Activated CD4-positive, alpha-beta T cell treated with anti-CD3 and anti-CD28 coated beads for 4 hours (primary cell): Measurements from ENCODE around the gene TCF4.
"Not testable (repeated sequence)": the region's sequence is repeated elsewhere in the genome, so short reads cannot be mapped to it uniquely, and the experiment has no call there.

Source experiments
- DNase-seq, 2 donors: peaks; one replicate each; pipeline ENCODE4 v3.0.0-alpha.2; 2020

Gene TCF4

DNA sequence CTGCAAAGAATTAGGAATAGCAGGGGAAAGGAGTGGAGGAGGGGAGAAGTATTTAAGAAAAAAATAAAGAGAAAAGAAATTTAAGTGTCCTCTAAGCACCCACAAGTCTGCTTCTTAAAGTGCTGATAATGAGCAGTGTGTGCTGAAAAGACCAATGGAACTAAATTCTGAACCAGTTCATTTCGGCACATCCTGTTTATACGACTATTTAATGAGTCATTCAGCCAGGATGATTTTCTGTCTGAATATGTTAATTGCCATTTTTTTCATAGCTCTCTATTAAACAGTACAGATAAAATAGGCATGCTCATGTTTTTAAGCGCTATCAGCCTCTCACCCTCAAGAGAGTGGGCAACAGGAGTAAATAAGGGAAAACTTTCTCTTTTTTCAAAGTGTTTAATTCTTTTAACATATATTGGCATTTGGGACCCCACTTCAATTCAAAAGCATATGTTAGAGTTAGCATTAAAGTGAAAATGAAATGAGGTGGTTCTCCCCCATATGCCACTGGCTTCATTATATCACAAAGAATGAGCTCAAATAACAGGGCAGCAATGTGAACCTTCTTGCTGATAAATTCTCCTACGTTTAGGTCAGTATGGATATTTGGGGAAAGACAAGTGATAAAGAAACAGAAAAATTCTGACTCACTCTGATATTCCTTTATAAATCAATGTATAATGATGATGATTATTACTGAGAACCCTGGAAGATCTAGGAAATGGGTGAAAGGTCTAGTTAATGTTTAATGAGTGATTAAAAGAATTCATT is 87.5 kb downstream of the TCF4 start:
- no peak for DNase-seq

DNA sequence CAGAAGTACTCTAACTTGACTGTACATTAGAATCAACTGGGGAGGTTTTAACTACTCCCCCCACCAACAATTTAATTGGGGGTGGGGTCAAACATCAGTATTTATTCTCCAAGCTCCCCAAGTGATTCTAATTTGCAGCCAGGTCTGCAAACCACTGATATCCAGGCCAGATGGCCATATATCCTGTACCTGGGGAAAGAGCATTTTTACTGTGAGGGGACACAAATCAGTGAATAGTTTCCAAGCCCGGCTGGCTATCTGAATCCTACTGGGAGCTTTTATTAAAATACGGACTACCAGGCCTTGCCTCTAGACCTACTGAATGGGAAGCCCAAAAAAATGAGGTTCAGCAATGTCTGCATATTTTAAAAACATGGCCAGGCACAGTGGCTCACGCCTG is 88.5 kb downstream of the TCF4 start:
- DNase-seq, result no peak

DNA sequence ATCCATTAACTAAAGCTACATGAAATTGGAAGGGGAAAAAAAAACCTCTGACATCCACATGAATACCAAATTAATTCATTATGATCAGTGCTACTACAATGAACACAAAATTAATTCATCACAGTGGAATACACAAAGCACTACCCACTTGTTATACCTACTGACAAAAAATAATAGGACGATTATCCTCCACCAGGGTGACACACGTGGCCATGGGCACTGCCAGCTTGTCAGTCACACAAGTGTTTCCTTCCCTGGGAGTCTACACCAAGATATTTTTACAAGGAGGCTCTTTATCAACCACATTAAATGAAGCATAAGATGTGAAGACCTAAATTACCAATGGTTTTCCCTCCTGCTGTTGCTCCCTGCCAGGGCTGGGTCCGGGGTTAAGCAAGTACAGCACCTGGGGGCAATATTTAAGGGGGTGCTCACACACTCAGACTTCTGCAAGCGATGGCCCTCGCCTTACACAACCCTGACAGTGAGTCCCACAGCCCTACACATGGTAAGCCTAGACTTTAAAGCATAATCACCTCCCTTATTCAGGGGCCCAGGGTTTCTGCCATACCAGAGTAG is 90.1 kb downstream of the TCF4 start:
- no peak for DNase-seq

DNA sequence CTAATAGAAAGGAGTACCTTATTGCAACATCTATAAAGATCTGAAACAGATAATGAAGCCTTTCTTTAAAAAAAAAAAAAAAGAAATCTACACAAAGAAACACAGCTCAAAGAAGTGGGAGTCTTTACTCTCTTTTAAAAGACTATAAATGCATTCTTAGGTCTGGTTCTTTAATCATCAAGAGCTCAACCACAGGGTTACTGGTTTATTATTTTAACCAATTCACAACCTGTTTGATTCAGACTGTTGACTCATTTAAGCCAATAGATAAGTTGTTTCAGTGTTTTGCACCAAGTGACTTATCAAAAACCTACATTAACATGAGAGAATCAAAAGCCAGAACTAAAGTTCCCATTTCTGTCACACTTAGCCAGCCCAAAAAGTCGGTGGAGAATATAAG is 93.1 kb downstream of the TCF4 start:
- DNase-seq, result no peak

DNA sequence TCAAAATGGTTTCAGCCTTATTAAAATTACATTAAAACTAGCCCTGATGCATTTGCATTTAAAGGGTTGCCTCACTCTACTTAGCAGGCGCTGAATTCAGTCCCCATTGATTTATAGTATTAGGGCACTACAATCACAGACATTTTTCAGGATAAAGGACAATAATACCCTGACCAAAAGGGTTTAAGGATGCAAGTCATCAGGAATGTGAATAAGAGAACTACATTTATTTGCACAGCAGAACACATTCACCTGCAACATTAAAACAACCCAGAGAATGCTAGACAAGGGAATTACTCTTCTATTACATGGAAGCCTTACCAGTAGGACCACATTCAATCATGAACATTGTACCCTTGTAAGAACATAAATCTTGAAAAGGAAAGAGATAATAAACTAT is 93.6 kb downstream of the TCF4 start:
- DNase-seq, result no peak

DNA sequence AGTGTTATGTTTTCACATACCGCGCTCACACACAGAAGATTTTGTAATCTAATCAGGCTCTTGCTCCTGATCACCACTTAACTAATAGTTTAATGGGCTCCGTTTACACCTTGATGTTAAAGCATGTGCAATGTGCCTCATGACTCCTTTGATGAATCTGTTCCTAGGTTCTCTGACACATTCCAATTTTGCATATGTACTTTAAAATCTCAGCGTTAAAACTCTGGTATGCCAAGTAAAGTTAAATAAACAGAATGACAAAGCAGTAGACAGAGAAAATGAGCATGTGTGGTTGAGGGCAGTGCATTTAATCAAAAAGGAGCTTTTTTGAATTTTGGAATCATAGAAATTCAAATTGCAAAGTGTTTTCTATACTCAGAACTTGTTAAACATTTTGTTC is 96.4 kb downstream of the TCF4 start:
- DNase-seq, result no peak

DNA sequence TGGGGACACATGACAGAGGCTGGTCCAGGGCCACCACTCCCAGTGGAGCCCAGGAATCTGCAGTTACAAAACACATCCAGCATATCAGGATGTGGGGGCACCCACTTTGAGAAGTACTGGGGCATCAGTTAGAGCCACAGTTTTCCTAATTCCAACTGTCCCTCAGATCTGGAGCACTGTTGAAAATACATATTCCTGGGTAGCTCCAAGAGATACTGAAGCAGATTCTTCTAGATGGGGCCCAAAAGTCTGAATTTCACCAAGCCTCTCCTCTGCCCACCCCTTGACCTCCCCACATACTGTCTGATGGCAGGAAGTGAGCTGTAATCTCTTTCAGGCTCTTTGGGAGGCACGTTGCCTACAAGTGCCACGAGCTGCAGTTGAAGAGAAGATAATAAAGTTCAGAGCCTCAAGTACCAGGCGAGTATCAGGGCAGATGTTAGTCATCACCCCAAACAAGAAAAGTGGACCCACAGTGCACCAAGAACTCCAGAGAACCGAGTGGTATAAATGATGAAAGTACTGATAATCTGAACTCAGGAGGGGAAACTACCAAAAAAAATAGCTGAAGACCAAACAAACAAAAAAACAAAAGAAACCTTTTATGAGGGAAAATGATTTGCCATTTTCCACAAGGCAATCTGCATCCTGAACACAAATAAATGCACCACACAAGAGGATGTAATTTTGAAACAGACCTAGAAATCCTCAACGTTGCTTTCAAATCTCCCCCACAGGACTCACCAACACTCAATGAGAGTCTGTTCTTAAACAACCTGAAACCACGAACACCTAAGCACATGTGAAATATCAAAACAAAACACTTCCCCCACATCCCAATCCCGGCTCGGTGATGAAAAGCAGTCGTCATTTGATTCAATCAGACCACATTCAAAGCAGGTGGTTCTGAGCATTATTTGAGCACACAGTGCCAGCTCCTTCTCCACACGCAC is 98.7 kb downstream of the TCF4 start:
- no peak for DNase-seq

DNA sequence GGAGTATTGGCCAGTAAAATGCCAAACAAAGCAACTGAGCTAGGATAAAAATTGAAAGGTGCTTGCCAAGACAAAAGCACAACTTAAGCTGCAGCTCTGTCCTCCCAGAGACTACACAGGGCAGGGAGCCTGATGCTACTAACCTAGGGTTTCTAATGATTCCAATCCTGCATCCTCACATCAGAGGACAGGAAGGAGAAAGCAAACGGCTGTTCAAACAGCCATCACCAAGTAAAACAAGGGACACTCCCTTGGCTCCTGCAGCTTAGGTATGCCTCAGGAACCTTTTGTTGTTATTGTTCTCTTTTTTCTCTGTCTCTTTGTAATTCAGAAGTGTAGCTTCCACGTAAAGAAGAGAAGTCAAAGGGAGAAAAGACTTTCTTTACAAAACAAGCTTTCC is 99.5 kb downstream of the TCF4 start:
- no peak for DNase-seq

DNA sequence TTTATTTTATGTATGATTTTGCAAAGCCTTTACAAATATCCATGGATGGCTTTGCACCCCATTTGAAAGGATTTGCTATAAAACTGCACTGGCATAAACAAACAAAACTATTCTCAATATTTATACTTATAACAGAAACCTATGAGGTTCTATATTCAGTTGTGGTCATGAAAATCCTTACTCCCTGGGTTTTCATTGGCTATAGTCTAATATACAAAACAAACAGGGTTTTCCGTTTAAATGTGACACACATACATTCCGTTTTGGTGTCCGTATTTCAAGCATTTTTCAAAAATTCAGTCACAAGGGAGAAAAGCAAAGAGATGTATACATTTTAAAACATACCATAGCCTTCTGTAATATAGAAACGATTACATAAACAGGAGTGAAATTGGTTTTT is 100.0 kb downstream of the TCF4 start:
- no peak for DNase-seq

DNA sequence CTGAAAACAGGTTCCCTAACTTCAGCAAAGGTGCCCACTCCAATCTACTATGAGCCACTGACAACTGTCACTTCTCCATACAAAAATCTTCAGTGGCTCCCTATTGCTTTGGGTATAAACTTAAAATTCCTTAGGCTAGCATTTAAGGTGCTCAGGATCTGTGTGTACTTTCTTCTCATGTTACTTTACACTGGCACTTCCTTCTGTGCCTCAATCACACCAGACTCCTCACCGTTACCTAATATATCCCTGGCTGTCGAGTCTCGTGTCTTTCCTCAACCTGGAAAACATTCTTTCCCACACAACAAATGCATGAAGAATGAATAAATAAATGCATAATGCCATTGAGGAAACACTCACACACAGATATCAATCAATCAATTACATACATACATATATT is 101.1 kb downstream of the TCF4 start:
- no peak for DNase-seq

DNA sequence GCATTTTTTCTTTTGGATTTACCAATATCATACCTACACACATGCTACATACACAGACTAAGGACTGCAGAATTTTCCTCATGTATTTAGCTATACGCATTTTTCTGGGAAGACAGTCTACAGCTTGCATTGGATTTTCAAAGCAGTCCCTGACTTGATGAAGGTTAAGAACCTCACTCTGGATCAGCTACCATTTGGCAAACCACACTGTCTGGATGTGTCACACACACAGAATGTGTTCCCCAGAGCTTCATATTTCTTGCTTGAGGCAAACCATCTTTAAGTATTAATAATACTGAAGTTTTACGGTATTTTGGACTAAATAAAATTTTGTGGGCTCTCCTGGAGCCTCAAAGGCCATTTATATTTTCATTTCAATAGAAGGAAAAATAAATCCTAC is 102.3 kb downstream of the TCF4 start:
- DNase-seq, result no peak

DNA sequence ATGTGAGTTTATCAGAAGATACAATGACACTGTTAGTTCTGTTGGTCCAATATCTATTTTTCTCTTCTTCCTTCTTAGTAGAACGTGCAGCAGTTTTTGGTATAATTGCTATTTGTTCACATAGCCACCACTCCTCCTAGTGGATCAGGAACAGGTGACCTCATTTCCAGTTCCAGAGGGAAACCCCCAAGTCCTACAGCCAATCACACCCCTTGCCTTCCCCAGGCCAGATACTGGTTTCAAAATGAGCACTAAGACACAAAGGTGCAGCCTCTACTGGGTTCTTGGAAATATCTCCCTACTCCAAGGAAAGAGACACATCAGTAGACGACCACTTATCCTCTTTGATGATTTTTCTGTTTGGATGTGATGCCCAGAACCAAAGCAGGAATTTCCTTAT is 103.2 kb downstream of the TCF4 start:
- no peak for DNase-seq

DNA sequence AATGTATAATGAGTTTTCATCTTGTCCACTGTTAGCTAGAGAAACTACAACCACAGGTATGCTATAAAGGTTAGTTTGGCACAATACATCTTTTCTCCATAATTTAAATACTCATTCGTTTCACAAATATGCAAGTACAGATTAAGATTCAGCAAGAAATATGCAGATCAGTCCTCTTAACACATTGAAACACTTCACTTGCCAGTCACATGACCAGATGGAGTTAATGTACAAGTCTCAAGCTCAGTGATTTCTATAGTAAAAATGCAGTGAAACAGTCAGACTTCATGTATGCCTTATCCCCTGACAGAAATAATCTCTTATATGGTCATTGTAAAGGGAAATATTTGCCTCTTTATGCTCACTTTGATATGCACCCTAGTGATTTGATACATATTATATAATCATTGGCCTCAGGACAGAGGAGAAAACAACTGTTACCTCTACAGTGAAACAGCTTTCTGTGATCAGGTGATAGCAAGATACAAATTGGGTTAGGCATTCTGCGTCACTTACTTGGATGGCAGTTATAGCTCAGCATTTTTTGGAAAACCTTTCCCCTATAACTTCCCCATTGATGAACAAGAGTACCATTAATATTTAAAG is 104.6 kb downstream of the TCF4 start:
- no peak for DNase-seq

DNA sequence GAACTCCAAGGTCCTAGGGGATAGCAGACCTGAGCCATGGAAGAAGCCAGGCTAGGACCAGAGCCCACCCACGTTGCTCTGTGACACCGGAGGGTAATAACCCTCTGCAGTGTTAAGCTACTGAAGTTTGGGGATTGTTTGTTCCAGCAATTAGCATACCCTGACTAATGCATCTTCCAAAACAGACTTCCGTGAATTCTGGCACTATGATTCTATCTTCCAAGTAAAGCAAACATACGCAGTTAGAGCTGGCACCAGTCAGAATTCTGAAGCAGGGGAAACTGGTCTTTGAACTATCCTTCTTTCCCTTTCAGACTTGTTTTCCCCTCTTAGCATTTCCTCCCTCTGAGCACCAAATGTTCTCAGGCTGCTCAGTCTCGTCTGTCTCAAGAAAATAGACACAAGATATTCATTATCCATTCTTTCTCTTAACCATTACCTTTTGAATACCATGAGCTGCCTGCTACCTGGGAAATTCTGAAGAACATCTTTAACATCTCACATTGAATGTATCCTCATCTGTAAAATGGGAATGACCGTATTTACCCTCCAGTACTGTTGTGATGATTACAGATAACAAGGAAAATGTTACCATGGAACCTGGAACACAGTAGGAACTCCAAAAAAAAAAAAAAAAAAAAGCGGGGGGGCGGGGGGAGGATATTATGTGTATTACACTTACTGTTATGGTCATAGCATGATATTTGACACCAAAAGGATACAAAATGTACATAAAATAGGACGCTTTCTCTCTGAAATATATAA is 108.2 kb downstream of the TCF4 start:
- no peak for DNase-seq

DNA sequence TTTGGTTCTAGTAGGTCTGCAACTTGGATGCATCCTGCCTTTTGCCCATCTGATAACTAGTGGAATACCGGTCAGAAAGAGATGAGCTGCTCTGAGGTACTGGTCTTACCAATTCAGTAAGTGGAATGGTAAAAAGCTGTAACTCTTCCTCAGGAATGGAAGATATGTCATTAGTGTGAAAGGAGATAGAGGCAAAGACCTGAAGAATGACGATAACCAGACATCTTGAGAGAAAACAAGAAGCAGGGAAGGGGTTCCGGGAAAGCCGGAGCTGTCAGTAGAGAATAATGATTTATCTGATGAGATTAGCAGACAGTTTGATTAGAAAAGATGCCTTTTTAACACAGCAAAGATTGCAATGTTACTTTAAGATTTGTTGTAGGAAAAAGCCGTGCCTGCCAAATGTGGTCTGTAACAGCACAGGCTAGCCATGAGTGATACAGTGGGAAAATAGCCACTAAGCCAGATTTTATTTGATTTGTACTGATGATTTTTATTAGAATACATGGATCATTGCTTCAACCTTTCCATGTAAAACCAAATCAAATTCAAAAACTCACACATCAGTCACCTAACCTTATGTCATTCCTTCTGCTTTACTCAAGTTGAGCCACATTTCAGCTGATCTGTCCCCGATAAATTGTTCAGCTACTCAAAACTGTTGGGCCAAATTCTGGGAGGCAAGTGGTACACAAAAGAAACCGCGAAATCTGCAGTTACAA is 110.0 kb downstream of the TCF4 start:
- no peak for DNase-seq

DNA sequence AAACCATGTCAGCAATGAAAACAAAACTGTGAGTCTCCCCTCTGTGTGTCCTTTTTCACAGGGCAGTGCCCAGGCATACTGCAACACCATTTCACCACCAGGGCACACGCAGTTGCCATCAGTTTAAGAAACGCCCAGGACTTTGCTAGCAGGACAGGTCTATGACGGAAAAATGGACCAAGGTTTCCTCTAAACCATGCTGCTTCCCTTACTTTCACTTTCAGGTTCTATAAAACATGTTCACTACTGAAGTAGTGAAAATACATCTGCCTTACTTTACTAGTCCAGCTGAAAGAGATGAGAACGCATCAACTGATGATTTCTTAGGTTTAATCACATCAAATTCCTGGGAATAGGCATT is 110.5 kb downstream of the TCF4 start:
- peak; percentile 2 to 5 for DNase-seq

DNA sequence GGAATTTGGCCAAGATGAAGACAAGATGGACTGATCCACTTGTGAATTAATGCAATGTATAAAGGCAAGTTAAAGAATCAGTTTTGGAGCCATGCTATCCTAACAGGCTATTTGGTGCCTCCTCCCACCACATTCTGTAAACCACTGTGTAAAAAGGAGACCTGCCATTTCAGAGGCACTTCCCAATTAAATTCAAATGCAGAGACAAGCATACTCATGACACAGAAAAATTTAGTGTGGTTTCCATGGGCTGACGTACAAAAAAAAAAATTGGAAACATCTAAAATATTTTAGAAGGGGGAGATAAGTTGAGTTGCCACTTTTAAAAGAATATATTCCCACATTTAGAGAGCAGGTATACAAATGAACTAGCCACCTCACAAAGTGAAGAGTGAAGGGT is 112.1 kb downstream of the TCF4 start:
- DNase-seq, result no peak

DNA sequence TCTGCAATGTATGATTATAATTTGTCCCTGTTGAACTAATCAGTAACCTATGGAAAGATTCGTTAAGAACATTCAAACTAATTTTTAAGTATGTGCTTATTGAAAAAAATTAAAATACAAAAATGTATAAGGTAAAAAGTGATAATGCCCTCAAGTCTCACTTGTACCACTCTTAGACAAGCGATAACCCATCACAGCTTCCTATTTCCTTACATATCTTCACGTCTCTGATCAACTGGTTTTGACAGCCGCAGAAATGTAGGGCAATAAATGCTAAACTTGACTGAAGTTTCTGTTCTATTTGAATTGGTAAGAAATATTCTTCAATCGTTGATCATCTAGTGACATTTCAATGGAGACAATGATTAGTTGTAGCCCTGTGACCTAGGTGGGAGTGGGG is 112.5 kb downstream of the TCF4 start:
- no peak for DNase-seq

DNA sequence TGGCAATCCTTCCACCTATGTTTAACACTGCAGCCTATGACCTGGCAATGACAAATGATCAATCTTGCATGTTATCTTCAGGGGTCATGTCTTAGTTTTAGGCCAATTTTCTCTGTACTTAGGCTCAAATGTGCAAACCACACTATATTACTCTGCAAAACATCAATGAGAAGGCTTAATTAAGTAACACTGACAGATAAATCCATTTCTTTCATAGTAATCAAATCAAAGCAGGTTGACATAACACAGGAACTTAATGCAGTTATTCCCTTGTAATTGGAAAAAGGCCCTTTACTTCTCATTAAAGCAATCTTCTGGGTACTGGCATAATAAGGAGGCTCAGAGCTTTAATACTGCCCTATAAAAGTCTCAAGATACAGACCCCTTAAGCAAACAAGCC is 114.4 kb downstream of the TCF4 start:
- no peak for DNase-seq

DNA sequence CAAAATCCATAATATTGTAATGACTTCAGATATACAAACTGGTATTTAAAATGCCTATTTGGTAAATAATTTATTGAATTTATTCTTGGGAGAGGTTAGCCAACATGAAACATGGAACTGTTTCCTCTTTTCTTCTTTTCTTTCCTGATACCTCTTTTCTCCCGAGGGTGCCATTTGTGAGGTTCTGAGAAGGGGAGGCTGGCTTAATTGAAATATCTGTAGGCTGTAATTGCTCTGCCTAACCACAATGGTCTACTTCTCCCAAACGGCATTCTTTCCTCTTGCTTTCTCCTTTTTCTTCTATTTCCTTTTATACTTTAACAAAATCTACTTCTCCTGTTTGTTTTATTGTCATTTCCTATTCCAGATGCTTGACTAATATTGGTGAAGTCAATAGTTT is 114.9 kb downstream of the TCF4 start:
- DNase-seq, result no peak

DNA sequence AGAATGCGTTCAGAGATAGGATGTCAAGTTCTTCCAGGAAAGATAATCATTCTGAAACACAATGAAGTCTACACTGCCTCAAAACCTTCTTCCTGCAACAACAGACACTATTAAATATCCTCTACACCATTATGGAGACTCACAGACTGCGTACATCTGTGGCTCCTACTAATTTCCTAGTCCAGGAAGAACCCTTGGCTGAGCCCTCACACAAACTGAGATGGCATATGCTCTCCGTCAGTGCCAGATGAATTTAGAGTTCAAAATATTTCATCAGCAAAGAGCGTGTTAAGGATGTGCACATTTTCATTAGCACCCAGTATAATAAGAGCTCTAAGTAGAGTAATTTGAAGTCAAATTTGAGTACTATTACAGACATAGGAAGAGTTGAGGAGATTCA is 117.2 kb downstream of the TCF4 start:
- DNase-seq, result no peak

DNA sequence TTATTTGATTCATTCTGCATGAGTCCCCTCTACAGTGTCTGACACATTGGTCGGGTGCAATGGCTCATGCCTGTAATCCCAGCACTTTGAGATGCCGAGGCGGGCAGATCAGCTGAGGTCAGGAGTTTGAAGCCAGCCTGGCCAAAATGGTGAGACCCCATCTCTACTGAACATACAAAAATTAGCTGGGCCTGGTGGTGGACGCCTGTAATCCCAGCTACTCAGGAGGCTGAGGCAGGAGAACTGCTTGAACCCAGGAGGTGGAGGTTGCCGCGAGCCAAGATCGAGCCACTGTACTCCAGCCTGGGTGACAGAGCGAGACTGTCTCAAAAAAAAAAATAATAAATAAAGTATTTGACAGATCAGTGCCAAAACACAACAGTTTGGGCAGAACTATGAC is 118.9 kb downstream of the TCF4 start:
- not testable (repeated sequence) for DNase-seq
